ENCODE results near the gene MEIOB.
"Not testable (repeated sequence)": the region's sequence is repeated elsewhere in the genome, so short reads cannot be mapped to it uniquely, and the experiment has no call there.

Gene MEIOB

DNA sequence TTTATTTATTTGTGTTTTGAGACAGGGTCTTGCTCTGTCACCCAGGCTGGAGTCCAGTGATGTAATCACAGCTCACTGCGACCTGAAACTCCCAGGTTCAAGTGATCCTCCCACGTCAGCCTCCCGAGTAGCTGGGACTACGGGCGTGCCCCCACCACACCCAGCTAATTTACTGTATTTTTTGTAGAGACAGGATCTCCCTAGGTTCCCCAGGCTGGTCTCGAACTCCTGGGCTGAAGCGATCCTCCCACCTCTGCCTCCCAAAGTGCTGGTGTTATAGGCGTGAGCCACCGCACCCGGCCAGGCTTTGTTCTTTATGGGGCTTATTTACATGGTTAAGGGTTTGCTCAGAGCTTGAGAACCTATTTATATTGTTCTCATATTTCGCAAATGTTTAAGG, 5.8 kb upstream of the MEIOB start:
- no peak for DNase-seq (ENCODE audit: low read depth in 4 of 4, low spot score in 1 of 4)

DNA sequence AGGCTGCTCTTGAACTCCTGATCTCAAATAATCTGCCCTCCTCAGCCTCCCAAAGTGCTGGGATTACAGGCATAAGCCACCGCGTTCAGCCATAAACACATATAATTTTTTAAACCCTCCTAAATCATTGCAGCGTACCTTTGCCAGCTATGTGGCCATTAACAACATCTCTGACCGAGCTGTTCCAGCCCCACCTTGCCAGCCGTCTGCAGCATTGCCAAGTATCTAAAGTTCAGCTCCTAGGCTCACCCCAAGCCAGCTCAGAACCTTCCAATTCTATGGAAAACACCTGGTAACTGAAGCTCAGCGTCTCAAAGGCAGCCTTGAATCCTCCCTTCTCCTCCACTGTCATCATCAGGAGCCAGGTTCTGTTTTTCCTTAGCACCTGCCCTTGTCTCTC, 5.1 kb upstream of the MEIOB start:
- DNase-seq (ENCODE audit: low read depth in 4 of 4, low spot score in 1 of 4): no peak

DNA sequence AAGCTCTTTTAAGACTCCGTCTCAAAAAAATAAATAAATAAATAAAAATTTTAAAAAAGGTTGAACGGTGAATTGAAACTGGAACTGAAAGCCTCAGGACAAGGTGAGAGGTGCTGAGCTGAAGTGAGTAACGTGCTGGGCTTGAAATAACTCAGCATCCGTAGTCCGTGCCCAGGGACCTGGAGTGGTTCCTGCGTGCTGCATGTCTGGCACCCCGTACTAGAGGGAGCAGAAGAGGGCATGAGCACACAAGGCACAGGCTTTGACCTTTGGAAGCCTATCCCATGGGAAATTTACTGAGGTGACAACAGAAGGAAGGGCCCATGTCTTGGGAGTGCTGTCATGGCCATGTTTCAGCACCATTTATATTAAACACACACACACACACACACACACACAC, 4.5 kb upstream of the MEIOB start:
- no peak for DNase-seq (ENCODE audit: low read depth in 4 of 4, low spot score in 1 of 4)

DNA sequence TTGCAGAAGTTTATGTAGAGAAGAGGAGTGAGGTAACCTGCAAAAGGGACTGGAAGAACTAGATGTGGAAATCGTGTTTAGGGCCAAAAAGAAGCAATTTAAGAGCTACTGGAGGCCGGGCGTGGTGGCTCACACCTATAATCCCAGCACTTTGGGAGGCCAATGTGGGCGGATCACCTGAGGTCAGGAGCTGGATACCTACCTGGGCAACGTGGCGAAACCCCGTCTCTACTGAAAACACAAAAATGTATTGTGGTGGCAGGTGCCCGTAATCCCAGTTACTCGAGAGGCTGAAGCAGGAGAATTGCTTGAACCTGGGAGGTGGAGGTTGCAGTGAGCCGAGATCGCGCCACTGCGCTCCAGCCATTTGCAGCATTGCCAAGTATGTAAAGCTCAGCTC, 4.1 kb upstream of the MEIOB start:
- DNase-seq (ENCODE audit: low read depth in 4 of 4, low spot score in 1 of 4): not testable (repeated sequence)

- DNase-seq (ENCODE audit: low read depth in 4 of 4, low spot score in 1 of 4): no peak
Observed at GRCh38 chr16:1874854-1875253, 2.9 kb upstream of the MEIOB start.

DNA sequence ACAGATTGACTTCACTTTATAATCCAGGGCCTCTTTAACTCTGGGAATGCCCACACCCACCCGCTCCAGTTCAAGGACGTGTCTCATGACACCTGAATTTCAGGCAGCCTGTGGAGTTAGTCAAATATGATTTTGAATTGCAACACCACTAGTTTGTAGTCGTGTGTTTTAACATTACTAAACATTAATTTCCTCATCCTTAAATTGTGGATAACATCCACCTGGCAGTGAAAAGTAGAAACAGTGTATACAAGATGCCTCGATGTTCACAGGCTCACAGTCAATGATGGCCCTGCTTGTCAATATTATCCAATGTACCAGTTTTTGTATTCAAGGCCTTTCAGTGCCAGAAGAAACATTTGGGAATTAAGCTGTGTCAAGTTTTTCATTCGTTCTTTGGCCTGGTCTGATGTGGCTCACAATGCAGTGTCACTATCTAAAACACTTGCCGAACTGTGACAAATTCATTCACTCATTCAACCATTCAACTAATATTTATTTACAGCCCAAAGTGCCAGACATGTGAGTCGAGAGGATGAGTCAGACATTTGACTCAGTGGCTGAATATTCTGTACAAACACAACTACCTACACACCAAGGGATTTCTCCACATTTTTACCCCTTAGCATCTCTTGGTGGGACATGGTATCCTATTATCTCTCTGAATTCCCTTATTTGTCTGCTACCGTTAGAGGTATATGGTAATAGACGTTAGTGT, 1.4 kb downstream of the MEIOB start:
- DNase-seq (ENCODE audit: low read depth in 4 of 4, low spot score in 1 of 4): no peak

DNA sequence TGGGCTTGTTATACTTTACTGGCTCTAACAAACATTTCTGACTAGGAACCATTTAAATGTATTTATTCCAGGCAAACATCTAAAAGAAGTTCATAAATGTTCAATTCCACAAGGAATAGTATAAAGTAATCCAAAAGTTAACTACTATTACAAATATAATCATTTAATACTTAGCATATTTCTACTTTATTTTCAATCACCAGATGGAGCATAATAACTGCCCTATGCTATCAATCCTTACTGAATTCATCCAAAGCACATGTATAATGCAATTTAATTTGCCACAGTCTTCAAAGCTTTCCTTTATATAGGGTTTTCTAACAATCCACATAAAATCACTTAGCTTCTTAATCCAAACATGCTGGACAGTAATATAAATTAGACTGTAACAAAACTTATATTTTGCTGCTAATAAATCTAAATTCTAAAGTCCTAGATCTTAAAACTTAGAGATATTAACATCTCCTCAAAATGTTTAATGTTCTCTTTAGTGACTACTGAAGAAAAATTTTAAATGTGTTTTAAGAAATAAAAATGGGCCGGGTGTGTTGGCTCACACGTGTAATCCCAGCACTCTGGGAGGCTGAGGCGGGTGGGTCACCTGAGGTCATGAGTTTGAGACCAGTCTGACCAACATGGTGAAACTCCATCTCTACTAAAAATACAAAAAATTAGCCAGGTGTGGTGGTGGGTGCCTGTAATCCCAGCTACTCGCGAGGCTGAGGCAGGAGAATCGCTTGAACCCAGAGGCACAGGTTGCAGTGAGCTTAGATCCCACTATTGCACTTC, 5.9 kb downstream of the MEIOB start:
- no peak for DNase-seq (ENCODE audit: low read depth in 4 of 4, low spot score in 1 of 4)

DNA sequence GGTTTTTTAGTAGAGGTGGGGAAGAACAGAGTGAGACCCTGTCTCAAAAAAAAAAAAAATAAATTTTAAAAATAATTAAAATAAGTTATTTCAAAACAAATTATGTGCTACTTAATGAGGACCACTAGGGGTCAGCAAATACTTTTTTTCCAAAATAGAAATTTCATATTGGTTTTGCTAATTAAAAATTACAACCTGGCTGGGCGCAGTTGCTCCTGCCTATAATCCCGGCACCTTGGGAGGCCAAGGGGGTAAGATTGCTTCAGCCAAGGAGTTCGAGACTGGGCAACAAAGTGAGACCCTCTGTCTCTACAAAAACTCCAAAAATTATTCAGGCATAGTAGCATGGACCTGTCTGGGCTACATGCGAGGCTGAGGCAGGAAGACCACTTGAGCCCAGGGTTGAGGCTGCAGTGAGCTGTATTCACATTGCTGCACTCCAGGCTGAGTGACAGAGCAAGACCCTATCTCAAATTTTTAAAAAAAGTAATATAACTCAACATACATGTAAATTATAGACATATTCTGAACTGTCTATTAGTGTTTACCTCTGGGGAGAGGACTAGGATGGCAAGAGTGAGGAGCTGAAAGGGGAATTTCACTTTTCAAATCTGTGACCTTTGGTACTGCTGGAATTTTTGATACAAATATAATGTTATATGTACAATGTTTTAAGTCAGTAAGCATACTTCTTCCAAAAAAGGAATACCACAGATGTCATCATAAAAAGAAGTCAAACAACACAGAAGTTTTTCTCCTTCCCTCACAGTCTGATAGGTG, 8.1 kb downstream of the MEIOB start:
- DNase-seq (ENCODE audit: low read depth in 4 of 4, low spot score in 1 of 4): no peak

GRCh38 chr16:1862394-1862793, 9.6 kb downstream of the MEIOB start:
- DNase-seq (ENCODE audit: low read depth in 4 of 4, low spot score in 1 of 4): no peak

- DNase-seq (ENCODE audit: low read depth in 4 of 4, low spot score in 1 of 4): no peak
Observed at GRCh38 chr16:1861730-1862129, 10.2 kb downstream of the MEIOB start.

GRCh38 chr16:1859650-1860049, 12.3 kb downstream of the MEIOB start:
- no peak for DNase-seq (ENCODE audit: low read depth in 4 of 4, low spot score in 1 of 4)

GRCh38 chr16:1858189-1858865, 13.6 kb downstream of the MEIOB start:
- DNase-seq (ENCODE audit: low read depth in 4 of 4, low spot score in 1 of 4): no peak

GRCh38 chr16:1857433-1858097, 14.4 kb downstream of the MEIOB start:
- no peak for DNase-seq (ENCODE audit: low read depth in 4 of 4, low spot score in 1 of 4)

DNA sequence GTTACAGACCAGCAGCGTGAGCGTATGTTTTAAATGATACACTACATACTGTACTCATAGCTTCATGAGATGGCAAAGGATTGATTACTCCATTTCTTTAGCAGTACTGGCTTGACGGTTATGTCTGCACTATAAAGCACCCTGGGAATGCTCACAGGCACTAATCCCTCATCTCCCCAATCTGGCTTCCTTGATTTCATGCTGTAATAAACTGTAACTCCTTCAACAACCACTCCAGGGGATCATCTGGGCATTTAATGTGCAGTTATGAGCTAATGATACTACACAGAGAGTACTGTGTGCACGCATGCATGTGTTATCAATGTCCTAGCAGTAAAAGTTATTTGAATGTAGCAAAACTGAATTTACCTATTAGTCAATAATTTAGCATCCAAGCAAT, 20.2 kb downstream of the MEIOB start:
- no peak for DNase-seq (ENCODE audit: low read depth in 4 of 4, low spot score in 1 of 4)

DNA sequence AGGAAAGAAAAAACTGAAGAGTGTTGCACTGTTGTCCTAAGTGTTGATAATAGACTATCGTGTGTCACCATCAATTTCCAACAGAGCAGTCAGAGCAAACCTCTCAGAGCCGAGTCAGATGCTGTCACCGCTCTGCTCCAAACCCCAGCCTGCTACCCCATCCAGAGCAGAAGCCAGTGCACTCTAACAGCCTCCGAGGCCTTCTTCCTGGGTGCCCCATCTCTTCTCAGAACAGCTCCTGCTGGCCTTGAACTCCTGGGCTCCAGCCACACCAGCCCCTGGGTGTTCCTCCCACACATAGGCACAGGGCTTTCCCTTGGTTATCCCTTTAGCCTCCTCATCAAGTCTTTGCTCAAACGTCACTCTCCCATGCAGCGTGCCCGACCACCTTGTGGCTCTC, 21.0 kb downstream of the MEIOB start:
- DNase-seq (ENCODE audit: low read depth in 4 of 4, low spot score in 1 of 4): no peak

- no peak for DNase-seq (ENCODE audit: low read depth in 4 of 4, low spot score in 1 of 4)
Observed at GRCh38 chr16:1846416-1846815, 25.5 kb downstream of the MEIOB start.

DNA sequence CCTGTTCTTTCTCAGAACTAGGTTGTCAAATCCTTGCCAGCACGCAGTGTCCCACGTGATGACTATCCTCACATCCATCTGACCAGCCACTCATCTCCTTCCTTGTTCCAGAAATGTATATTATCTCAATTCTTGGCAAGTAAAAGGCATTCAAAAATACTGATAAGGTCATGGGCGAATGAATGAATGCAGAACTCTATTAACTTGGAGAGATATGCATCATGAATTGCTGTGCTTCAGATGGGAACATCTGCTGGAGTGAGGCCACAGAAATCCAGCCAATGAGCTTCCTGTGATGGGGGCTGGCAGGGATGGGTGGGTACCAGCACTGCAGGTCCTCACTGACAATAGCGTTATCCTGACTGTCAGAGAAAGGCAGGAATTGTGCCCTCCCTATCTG, 26.0 kb downstream of the MEIOB start:
- DNase-seq (ENCODE audit: low read depth in 4 of 4, low spot score in 1 of 4): no peak

DNA sequence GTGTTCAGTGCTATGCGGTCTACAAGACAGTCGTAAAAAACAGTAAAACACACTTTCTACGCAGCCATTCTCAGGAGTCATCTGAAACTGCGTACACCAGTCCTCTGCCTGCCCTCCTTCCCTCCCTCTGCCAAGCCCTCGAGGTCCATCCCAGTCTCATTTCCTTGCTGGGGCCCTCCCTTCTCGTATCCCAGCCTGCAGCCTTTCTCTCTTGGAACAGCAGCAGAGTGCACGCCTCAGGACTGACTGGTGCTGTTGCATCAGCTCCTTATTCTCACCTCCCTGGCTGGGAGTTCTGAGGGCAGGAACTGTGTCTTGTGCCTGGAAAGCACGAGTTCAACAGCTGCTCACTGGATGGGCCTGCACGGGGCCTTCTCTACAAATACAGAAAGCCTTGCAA, 32.4 kb downstream of the MEIOB start:
- no peak for DNase-seq (ENCODE audit: low read depth in 4 of 4, low spot score in 1 of 4)

DNA sequence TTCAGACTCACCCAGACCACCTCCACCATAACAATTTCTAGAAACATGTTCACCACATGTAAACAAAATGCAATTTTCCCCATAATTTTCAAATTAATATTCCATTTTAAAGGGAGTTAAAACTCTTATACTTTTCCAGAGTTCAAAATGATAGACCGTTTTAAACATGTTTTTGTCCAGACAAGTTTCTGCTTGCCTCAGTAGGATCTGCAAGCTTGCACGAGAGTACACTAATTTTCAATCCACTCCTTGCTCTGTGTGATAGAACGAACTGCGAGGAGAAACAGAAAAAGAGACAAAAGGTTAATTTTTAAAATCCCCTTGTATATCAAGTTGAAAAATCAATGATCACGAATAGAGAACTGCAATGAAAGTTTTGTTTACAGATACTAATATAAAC, 37.9 kb downstream of the MEIOB start:
- DNase-seq (ENCODE audit: low read depth in 4 of 4, low spot score in 1 of 4): no peak

DNA sequence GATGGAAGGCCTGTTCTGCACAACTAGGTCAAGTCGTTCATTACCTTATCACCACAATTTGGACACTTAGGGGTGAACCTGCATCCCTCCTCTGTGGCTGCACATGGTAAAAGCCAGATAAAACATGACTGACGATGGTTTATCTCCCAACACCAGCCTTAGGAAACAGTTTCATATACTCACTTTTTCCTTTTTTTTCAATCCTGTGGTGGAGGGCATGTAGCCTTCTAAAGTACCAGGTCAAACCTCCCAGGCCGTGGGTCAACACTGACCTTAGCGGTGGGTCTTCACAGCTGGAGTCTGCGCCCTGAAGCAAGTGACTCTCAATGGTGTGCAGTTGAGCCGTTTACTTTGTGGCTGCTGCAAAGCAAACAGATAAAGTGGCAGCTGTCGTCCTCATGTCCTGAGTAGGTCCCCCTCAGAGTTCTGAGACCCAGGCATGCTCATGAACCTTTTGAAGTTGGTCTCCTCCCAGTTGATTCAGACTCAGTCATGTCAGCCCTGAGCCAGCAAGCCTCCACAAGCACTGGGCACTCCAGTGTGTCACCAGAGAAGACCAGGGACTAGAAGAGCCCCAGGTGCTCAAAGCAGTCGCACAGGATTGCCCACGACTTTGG, 39.0 kb downstream of the MEIOB start:
- no peak for DNase-seq (ENCODE audit: low read depth in 4 of 4, low spot score in 1 of 4)
